ENCODE data around the gene TDO2. TPM values are rescaled to one million over a fixed set of nuclear protein-coding genes. Genes with fewer than 3 reads are reported as not detected.
A peak's percentile ranks its signal among the peaks of the same experiment; 100 is the strongest.

TDO2 gene
- total RNA-seq, 1 experiment from 2014 or later: 0.13 TPM

DNA sequence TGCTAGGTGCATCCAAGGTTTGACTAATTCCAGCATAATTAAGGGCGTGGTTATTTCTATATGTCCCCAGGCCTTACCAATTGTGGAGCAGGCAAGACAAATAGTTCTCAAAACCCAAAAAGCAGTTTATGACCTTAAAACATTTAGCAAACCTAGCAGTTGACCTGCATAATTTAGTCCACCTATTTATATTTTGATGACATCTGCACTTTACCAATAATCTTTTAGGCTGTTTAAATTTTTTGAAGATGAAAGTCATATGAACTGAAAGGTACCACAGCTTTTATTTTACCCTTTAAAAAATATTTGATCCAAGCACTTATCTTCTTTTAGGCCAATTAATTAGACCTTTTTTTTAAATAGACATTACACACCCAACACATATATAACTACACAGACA is 27.6 kb upstream of the TDO2 start:
- POLR2A ChIA-PET: no interaction called here
- TF ChIP-seq FOXP1 (CRISPR knock-in tag; IDR thresholded peaks at IDR 0.05; ENCODE audit: borderline replicate concordance) (no peak), ZNF423 (CRISPR knock-in tag; IDR thresholded peaks at IDR 0.05) (no peak), IRF2 (CRISPR knock-in tag; IDR thresholded peaks at IDR 0.05; ENCODE audit: borderline replicate concordance, low read depth) (no peak), ZNF396 (CRISPR knock-in tag; IDR thresholded peaks at IDR 0.05; ENCODE audit: borderline replicate concordance) (no peak), MYBL2 (CRISPR knock-in tag; IDR thresholded peaks at IDR 0.05) (no peak), FOXJ3 (CRISPR knock-in tag; IDR thresholded peaks at IDR 0.05; ENCODE audit: borderline replicate concordance) (no peak), CBFB (CRISPR knock-in tag; IDR thresholded peaks at IDR 0.05; ENCODE audit: low read depth) (no peak), ATF1 (CRISPR knock-in tag; IDR thresholded peaks at IDR 0.05) (no peak), RORB (CRISPR knock-in tag; IDR thresholded peaks at IDR 0.05) (no peak), RELA (CRISPR knock-in tag; IDR thresholded peaks at IDR 0.05; ENCODE audit: borderline replicate concordance) (no peak), ZNF121 (CRISPR knock-in tag; IDR thresholded peaks at IDR 0.05) (no peak), HMGA2 (CRISPR knock-in tag; IDR thresholded peaks at IDR 0.05) (no peak), ZNF138 (CRISPR knock-in tag; conservative IDR thresholded peaks at IDR 0.05) (no peak)
- TF ChIP-seq, protein P1, sequence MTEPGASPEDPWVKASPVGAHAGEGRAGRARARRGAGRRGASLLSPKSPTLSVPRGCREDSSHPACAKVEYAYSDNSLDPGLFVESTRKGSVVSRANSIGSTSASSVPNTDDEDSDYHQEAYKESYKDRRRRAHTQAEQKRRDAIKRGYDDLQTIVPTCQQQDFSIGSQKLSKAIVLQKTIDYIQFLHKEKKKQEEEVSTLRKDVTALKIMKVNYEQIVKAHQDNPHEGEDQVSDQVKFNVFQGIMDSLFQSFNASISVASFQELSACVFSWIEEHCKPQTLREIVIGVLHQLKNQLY (CRISPR knock-in tag; IDR thresholded peaks at IDR 0.05): no peak
- TF ChIP-seq, protein P2, sequence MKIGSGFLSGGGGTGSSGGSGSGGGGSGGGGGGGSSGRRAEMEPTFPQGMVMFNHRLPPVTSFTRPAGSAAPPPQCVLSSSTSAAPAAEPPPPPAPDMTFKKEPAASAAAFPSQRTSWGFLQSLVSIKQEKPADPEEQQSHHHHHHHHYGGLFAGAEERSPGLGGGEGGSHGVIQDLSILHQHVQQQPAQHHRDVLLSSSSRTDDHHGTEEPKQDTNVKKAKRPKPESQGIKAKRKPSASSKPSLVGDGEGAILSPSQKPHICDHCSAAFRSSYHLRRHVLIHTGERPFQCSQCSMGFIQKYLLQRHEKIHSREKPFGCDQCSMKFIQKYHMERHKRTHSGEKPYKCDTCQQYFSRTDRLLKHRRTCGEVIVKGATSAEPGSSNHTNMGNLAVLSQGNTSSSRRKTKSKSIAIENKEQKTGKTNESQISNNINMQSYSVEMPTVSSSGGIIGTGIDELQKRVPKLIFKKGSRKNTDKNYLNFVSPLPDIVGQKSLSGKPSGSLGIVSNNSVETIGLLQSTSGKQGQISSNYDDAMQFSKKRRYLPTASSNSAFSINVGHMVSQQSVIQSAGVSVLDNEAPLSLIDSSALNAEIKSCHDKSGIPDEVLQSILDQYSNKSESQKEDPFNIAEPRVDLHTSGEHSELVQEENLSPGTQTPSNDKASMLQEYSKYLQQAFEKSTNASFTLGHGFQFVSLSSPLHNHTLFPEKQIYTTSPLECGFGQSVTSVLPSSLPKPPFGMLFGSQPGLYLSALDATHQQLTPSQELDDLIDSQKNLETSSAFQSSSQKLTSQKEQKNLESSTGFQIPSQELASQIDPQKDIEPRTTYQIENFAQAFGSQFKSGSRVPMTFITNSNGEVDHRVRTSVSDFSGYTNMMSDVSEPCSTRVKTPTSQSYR (CRISPR knock-in tag; IDR thresholded peaks at IDR 0.05): no peak
- TF ChIP-seq, protein P3, sequence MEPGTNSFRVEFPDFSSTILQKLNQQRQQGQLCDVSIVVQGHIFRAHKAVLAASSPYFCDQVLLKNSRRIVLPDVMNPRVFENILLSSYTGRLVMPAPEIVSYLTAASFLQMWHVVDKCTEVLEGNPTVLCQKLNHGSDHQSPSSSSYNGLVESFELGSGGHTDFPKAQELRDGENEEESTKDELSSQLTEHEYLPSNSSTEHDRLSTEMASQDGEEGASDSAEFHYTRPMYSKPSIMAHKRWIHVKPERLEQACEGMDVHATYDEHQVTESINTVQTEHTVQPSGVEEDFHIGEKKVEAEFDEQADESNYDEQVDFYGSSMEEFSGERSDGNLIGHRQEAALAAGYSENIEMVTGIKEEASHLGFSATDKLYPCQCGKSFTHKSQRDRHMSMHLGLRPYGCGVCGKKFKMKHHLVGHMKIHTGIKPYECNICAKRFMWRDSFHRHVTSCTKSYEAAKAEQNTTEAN (CRISPR knock-in tag; IDR thresholded peaks at IDR 0.05): no peak
- Mint-ChIP-seq H3K4me3 (no peak overlapping the region), H3K27me3 (ENCODE audit: low read depth) (no peaks in the 10 kb centered on the region; the same call in 1 of the 2 replicates), H3K4me1 (peaks cover 10% of the 10 kb centered on the region), H3K27ac (no peak overlapping the region), H3K9me3 (peaks cover 68% of the 10 kb centered on the region), H3K36me3 (peaks cover 64% of the 10 kb centered on the region)
- ATAC-seq (no peak), DNase-seq (ENCODE audit: low spot score) (no peak)
- CTCF ChIA-PET: no interaction called here

DNA sequence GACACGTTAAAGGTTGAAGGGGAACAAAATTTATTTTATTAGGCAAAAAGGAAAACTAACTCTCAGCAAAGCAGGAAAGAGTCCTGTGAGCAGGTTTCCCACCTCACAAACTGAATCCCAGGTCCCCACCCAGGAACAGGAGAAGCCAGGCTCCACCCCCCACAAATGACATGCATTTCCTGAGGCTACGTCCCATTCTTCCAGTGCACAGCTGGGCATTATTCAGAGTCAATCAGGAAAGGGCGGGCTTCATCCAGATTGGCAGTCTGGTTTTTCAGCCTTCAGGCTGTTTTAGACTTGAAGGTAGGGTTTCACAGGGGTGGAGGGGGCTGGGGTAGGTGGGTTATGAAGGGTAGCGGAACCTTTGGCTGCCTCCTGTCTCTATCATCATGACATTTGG is 25.5 kb upstream of the TDO2 start:
- Mint-ChIP-seq H3K4me3 (no peak overlapping the region), H3K36me3 (peaks cover 60% of the 10 kb centered on the region), H3K4me1 (peaks cover 10% of the 10 kb centered on the region), H3K9me3 (peaks cover 70% of the 10 kb centered on the region), H3K27ac (no peak overlapping the region), H3K27me3 (ENCODE audit: low read depth) (no peaks in the 10 kb centered on the region; the same call in 1 of the 2 replicates)
- DNase-seq (ENCODE audit: low spot score): peak; percentile 19
- ChIA-PET CTCF (no interaction called here), POLR2A (no interaction called here)
- ATAC-seq: peak; percentile 65
- TF ChIP-seq JAZF1 (CRISPR knock-in tag; IDR thresholded peaks at IDR 0.05) (no peak), NR1H2 (CRISPR knock-in tag; IDR thresholded peaks at IDR 0.05) (no peak), CREB1 (CRISPR knock-in tag; IDR thresholded peaks at IDR 0.05) (no peak), GABPB1 (CRISPR knock-in tag; IDR thresholded peaks at IDR 0.05) (no peak)
- TF ChIP-seq, protein P4, sequence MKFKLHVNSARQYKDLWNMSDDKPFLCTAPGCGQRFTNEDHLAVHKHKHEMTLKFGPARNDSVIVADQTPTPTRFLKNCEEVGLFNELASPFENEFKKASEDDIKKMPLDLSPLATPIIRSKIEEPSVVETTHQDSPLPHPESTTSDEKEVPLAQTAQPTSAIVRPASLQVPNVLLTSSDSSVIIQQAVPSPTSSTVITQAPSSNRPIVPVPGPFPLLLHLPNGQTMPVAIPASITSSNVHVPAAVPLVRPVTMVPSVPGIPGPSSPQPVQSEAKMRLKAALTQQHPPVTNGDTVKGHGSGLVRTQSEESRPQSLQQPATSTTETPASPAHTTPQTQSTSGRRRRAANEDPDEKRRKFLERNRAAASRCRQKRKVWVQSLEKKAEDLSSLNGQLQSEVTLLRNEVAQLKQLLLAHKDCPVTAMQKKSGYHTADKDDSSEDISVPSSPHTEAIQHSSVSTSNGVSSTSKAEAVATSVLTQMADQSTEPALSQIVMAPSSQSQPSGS (CRISPR knock-in tag; IDR thresholded peaks at IDR 0.05; ENCODE audit: borderline replicate concordance, low read depth): no peak
- TF ChIP-seq, protein P5, sequence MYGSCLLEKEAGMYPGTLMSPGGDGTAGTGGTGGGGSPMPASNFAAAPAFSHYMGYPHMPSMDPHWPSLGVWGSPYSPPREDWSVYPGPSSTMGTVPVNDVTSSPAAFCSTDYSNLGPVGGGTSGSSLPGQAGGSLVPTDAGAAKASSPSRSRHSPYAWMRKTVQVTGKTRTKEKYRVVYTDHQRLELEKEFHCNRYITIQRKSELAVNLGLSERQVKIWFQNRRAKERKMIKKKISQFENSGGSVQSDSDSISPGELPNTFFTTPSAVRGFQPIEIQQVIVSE (CRISPR knock-in tag; IDR thresholded peaks at IDR 0.05; ENCODE audit: borderline replicate concordance): no peak
